ENCODE data around the gene NAPSA.

- TF ChIP-seq CTCF (IDR thresholded peaks at IDR 0.05; ENCODE audit: poor library complexity, severe bottlenecking) (no peak), MXI1 (conservative IDR thresholded peaks at IDR 0.05; ENCODE audit: poor library complexity, severe bottlenecking) (no peak), REST (IDR thresholded peaks at IDR 0.05; ENCODE audit: borderline replicate concordance) (no peak)
These were observed 48.3 kb downstream of the NAPSA start for GRCh38 chr19:50317115-50317514.
